HG03342 (cell line): Measurements from ENCODE around the gene ACOT7.
A peak's percentile ranks its signal among the peaks of the same experiment; 100 is the strongest.

ENCODE experiments used
- ATAC-seq: cut with Tn5 transposase; IDR thresholded peaks from one replicate; pipeline ENCODE4 v1.9.1; 2021; ENCODE audit warnings: mild to moderate bottlenecking, moderate library complexity; ENCODE audit not compliant: unreplicated experiment

ACOT7 gene

DNA sequence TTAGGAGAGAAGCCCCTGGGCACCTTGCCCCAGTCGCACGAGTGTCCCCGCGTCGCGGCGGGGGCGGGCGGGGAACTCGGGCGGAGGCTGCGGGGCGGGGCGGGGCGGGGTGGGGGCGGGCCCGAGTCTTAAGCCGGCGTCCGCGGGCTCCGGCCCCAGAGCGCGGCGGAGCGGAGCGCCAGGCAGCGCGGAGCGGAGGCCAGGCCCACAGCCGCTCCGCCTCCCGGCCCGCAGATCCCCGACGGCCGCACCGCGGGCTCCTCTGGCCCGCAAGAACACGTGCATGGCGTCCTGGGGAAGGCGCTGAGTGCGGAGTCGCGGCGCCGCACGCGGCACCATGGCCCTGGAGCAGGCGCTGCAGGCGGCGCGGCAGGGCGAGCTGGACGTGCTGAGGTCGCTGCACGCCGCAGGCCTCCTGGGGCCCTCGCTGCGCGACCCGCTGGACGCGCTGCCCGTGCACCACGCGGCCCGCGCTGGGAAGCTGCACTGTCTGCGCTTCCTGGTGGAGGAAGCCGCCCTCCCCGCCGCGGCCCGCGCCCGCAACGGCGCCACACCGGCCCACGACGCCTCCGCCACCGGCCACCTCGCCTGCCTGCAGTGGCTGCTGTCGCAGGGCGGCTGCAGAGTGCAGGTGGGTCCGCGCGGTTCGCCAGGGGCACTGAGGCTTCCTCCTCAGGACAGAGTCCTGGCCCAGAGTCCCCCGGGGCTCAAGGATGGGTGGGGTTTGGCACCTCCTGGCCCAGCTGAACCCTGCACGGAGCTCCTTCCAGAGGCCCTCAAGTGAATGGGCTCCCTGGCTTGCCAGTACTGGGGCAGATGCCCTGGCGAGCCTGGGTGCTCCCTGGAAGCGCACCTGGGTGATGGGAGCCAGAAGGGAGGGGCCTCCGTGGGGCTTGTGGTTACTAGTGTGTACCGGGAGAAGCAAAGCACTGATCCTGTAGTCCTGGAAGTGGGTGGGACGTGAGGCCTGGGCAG is 31.3 kb upstream of the ACOT7 start, which contains the start of gene ESPN:
TSS of gene ESPN (plus strand) at position 158 of the 975 bp plus-strand sequence. CDS start at position 338, 180 bp downstream.
- ATAC-seq, result no peak

DNA sequence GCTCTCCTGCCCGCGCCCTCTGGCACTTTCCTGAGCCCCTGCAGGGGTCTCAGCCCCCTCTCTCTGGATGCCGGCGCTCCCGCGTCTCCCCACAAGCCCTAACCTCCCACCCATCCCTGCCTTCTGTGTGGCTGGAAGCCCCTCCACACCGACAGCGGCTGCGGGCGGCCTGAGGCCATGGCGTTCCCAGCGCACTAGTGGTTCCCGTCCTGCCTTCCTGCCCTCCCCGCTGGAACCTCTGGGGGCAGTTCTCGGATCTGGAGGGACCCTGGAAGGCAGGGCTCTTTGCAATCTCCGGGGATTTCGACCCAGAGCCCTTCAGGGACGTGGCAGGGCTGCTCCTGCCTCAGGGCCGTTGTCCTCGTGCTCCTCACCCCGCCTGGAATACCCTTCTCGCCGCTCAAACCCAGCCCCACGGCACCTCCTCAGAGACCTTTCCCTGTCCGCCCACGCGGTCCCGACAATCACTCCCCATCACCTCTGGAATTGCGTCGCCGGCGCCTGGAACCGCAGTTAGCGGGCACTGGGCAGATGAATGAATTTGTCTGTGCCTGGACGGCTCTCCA is 30.5 kb upstream of the ACOT7 start:
- no peak for ATAC-seq

DNA sequence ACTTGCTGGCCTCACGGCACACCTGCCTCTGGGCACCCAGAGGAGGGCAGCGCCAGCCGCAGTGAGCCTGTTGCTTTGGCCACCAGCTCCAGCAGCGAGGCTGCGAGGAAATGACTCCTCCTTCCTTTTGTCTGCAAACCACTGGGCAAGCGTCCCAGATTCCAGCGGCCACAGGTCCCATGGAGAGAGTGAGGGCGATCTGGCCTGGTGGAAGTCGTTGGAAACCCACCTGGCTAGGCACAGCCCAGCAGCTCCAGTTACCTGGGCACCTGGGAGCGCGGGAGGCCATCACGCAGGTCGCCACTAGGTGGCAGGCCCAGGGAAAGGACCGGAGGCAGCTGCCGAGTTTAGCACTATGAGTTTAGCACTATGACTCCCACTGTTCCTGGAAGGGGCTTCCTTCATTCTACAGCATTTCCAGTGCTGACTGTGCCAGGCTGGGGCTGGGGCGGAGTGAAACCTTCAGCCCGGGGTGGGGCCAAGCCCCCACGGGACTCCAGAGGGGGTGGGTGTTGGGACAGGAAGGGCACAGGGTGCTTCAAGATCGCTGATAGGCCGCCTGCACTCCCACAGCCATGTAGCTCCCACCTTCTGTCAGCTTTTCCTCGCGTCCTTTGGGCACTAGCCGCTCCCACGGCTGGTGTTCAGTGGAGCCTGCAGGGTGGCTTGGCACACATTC is 29.9 kb upstream of the ACOT7 start:
- ATAC-seq, result no peak

DNA sequence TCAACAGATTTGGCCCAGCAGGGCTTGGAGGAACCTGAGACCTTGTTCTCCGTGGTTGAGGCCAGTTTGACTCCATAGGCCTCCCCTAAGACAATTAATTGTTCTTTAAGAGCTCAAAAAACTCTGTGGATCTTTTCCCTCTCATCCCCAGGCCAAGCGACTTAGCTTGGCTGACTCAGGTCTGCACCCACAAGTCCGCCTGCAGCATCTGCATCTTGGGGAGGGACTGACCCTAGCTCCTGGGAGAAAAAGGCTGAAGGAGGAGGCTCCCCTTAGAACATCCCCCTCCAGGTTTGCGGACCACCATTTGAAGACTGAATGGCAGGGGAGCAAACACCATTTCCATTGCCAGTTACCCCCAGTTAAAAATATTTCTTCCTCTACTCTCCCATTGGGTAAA is 27.7 kb upstream of the ACOT7 start:
- no peak for ATAC-seq

DNA sequence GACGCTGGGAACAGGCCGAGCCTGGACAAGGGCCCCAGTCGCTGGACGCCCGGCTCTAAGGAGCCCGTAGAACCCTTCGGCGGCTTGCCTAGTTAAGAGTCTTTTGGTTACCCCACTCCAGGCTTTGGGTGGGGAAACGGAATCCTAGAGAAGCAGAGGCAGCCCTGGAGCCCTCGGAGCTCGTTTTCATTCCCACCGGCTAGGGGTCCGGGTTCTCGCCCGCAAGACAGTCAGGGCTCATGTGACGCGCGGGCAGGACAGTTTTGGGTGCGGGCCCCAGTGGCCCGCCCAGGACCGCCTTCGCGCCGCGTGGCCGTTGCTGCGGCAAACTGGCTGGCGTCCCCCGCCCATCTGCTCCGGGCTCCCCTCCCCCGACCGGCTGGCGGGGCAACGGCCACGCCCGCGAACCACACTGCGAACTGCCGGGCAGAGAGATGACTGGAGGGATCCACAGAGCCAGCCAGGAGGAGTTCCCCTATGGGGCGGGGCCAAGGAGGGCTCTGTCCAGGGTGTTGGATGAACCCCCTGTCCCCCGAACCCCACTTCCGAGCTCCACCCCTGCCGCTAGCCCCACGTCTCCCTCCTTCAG is 27.0 kb upstream of the ACOT7 start:
- no peak for ATAC-seq

DNA sequence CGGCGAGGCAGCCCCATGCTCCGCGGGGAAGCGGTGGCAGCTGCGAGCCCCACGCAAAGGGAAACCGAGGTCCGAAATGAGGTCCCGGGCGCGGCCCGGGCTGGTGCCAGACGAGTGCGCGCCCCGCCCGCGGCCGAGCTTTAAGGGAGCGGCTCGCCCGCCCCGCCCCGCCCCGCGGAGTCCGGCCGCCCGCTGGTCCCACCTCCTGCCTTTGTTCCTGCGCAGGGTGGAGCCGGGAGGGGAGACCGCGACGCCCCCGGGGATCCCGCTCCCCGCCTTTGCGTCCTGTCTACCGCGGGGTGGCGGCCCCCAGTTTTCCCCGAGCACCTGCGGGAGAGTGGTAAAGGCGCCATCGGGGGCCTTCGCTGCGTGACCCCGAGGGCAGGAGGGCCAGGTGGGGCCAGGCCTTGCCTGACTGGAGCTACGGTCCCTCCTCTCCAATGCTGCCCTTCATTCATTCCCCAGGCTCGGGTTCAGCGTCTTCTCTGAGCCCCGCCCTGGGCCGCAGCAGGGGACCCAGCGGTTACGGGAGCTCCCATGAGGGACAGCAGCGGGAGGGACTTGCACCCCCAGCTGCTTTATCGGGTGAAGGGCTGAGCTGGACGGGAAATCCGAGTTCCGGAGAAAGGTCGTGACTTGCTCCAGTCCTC is 26.4 kb upstream of the ACOT7 start, which contains the start of gene HES2:
TSS of gene HES2 (minus strand) at position 116 of the 650 bp plus-strand sequence. CDS start at position 17, 99 bp downstream.
- ATAC-seq, result no peak

DNA sequence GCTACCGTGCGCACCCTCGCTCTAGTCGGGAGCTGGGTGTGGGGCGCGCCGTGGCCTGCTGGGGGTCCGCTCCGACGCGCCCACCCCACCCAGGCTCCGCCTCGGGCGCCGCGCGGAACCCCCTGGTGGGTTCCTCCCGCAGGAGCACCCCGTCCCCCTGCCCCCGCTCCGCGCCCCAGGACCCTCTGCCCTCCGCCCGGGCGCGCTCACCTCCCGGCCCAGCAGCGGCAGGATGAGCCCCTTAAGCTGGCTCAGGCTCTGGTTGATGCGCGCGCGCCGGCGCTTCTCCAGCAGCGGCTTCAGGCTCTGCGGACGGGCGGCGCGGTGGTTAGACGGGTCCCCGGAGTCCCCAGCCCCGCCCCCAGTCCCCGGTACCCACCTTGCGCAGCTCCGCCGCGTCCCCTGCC is 25.8 kb upstream of the ACOT7 start:
- ATAC-seq, result no peak

DNA sequence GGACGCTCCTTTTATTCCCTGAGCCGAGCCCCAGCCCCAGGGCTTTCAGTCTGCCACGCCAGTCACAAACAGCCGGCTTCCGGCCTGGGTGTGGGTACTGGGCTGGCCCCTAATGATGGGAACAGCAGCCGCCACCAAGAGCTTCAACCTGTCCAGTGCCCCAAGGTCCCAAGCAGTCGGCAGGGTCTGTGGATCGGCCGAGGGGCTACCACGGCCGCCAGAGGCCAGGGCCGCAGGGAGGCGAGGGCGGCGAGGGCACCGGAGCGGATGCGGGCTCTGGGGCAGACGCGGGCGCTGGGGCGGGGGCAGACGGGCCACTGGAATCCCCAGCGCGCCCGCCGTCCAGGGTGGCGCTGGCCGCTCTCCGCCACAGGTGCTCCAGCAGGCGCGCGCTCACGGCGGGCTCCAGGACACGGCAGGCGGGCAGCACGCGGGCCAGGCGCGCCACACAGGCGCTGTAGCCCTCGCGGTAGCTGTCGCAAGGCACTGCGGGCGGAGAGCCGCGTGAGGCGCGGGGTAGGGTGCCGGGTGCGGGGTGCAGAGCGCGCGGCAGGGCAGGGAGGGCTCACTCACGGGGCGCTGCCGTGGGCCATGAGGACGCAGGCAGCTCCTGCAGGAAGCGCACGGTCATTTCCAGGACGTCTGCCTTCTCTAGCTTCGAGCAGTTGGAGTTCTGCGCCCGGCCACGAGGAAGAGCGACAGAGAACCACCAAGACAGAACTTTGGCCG is 25.3 kb upstream of the ACOT7 start:
- ATAC-seq, result no peak

DNA sequence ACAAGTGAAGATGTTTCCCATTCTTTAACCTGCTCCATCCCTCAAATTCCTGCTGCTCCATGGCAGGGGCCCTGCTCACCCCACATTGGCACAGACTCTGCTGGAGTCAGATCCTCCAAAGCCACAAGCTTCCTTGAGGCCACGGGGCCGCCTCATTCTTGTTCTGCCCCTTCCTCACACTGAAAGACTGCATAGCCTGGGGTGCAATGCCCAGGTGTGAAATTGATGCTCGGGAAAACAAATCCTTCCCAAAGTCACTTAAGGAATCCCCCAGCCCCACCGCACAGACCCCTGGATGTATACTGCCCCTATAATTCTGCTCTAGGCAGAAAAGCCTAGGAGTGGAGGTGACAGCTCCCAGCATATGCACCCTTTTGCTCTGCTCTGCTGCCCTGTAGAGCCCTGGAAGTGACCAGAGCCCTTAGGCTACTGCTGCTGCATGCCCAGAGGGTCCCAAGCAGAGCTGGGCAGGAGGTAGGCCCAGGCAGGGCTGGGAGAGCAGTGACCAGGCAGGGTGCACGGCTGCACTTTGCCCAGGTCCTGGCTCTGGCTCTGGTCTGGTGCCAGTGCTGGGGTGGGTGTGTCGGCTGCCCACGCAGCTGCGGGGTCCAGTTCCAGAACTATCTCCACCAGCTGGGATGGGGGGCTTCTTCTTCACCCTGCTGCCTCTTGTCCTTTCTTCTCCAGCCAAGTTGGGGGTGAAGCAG is 24.5 kb upstream of the ACOT7 start:
- ATAC-seq, result no peak

DNA sequence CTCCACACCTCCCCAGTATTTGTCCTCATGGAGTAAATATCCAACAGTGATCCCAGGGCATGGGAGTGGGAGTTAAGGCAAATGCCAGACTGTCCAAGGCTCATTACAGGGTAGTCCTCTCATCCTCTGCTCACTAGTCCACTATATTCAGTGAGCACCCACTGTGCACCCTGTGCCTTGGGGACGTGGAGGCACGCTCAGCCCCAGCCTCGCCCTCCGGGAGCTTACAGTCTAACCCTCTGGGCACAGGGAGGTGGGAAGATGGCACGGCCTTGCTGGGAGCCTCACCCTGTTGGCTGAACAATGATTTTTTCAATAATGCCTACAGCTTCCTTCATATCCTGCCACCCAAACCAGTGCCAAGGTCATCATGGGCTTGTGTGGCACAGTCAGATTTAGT is 23.3 kb upstream of the ACOT7 start:
- no peak for ATAC-seq

DNA sequence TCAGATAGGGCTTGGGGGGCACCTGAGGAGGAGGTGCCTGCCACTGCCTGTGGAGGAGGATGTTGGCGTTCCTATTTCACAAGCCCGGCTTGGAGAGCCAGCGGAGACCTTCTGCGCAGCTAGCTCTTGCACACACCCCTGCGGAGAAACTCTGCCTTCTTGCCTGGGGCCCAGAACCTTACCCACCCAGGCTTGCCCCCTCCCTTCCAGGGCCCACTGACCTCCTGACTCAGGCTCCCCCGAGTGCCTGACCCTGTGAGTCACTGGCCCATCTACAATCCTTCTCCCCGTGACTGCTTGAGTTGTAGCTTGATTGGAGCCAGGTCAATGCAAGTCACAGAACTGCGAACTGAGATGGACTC is 22.7 kb upstream of the ACOT7 start:
- ATAC-seq, result no peak

DNA sequence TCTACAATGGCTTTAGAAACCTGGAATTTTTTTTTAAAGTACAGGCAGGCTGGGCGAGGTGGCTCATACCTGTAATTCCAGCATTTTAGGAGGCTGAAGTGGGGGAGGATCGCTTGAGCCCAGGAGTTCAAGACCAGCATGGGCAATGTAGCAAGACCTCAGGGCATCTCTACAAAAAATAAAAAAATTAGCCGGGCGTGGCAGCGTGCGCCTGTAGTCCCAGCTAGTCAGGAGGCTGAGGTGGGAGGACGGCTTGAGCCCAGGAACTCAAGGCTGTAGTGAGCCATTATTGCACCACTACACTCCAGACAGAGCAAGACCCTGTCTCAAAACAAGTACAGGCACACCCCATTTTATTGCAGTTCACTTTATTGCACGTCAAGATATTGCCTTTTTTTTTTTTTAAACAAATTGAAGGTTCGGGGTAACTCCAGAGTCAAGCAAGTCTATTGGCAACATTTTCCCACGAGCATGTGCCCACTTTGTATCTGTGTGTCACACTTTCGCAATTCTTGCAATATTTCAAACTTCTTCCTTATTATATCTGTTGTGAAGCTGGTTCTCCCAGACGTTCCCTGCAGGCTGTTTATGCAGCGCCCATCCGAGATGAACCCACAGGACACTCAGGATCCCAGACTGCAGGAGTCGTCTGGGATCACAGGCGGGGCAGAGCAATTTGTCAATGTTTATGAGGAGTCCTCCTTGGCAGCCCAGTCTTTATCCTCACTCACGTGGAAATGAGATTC is 21.5 kb upstream of the ACOT7 start:
- no peak for ATAC-seq

DNA sequence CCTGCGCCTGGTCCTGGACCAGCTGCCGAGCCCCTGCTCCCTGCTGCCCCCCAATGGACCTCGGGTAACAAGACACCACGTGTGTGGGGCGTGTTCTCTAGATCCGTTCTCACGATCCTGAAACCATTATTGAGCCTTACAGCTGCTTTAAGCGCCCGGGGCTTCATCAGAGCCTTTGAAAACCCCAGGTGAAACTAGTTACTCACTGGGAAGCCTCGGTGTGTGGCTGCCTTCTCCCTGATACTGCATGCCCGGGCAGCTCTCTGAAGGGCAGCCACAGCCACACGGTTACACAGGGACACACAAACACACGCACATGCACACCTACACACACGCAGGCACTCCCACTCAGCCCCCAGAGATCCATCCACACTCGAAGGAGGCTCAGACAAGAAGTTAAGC is 20.9 kb upstream of the ACOT7 start:
- ATAC-seq, result peak; percentile 62

DNA sequence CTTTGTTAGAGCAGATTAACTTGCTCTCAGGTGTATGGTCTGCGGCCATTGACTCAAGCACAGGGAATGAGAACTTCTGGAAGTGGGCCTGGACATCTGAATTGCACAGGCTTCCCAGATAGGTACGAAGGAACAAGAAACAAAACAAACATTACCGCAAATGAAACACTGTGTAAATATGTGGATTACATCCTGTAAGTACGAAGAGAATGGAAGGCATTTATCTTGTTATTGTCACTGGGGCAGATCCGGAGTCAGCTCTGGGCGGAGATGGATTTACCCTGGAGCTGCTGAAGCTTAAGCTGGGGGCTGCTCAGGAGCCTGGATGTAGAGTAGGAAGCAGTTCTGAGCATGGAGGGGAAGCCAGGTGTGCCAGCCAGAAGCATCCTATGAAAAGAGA is 19.3 kb upstream of the ACOT7 start:
- no peak for ATAC-seq

DNA sequence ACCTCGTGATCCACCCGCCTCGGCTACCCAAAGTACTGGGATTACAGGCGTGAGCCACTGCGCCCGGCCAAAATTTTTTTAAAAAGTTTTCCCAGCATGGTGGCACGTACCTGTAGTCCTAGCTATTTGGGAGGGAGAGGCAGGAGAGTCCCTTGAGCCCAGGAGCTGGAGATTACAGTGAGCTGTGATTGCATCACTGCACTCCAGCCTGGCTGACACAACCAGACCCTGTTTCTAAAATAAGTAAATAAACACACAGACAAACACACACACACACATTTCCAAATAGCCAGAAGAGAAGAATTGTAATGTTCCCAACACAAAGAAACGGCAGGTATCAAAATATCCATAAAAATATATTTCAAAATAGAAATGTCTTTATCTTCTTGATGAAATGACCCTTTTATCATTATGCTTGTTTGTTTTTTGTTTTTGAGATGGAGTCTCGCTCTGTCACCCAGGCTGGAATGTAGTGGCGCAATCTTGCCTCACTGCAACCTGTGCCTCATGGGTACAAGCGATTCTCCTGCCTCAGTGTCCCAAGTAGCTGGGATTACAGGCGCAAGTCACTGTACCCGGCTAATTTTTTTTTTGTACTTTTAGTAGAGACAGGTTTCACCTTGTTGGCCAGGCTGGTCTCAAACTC is 16.8 kb upstream of the ACOT7 start:
- ATAC-seq, result no peak

DNA sequence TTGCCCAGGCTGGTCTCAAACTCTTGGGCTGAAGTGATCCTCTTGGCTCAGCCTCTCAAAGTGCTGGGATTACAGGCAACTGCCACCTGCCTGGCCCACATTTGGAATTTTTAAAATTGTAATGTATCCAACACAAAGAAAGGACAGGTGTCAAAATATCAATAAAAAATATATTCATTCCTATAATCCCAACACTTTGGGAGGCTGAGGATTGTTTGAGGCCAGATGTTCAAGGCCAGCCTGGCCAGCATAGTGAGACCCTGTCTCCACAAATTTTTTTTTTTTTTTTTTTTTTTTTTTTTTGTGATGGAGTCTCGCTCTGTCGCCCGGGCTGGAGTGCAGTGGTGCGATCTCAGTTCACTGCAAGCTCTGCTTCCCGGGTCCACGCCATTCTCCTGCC is 16.2 kb upstream of the ACOT7 start:
- ATAC-seq, result no peak

DNA sequence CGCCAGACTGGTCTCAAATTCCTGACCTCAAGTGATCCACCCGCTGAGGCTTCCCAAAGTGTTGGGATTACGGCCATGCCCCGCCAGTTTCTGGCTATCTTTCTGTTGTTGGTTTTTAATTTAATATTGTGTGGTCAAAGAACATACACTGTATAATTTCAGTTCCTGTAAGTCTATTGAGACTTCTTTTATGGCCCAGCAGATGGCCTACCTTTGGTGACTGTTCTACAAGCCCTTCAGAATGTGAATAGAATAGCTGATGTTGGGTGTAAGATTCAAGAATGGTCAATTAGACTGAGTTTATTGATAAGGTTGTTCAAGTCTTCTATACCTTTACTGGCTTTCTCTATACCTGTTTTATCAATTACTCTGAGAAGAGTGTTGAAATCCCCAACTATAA is 15.5 kb upstream of the ACOT7 start:
- no peak for ATAC-seq

DNA sequence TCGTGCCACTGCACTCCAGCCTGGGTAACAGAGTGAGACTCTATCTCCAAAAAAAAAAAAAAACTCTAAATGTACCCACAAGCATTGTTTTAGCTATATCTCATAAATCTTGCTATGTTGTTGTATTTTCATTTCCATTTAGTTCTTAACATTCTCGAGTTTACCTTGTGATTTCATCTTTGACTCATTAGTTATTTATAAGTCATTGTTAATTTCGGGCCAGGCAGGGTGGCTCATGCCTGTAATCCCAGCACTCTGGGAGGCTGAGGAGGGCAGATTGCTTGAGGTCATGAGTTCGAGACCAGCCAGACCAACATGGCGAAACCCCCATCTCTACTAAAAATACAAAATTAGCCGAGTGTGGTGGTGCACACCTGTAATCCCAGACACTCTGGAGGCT is 14.5 kb upstream of the ACOT7 start:
- ATAC-seq, result no peak
